Mesodermal cell (in vitro differentiated cells): ENCODE results near the gene SLC10A7.

Source experiments
- H3K27ac ChIP-seq: 2 replicates; pipeline ENCODE4 v1.7.0; 2013; ENCODE audit warnings: mild to moderate bottlenecking, low read depth, low read length, moderate library complexity; ENCODE audit not compliant: severe bottlenecking
- H3K36me3 ChIP-seq: 2 replicates; pipeline ENCODE4 v1.7.1; 2013; ENCODE audit warnings: mild to moderate bottlenecking, low read length, moderate library complexity; ENCODE audit not compliant: control insufficient read depth, insufficient read depth
- H3K4me1 ChIP-seq: one replicate; pipeline ENCODE4 v1.7.1; 2013; ENCODE audit warnings: mild to moderate bottlenecking, low read length; ENCODE audit not compliant: insufficient read depth, control insufficient read depth, poor library complexity, severe bottlenecking
- H3K4me3 ChIP-seq: 2 replicates; pipeline ENCODE4 v1.7.0; 2013; ENCODE audit warnings: low read length, control low read depth, mild to moderate bottlenecking; ENCODE audit not compliant: insufficient read depth, poor library complexity, severe bottlenecking; ENCODE audit errors: extremely low read depth
- H3K9me3 ChIP-seq: 2 replicates; pipeline ENCODE4 v1.7.1; 2013; ENCODE audit warnings: mild to moderate bottlenecking, low read length, moderate library complexity; ENCODE audit not compliant: control insufficient read depth
- WGBS, 2 experiments: methylation state at CpG; one replicate each; pipeline ENCODE4 v1.1.5; 2013; ENCODE audit warnings: missing lambda C conversion rate in 2 of 2; ENCODE audit not compliant: insufficient coverage in 2 of 2; 5-methylcytosine and 5-hydroxymethylcytosine counted together

Gene SLC10A7

GRCh38 chr4:146222313-146222712, 299.4 kb downstream of the SLC10A7 start:
- Histone ChIP-seq H3K9me3 (no peaks in the 10 kb centered on the region), H3K27ac (peak overlapping the region; percentile 11), H3K4me3 (no peak overlapping the region), H3K36me3 (no peaks in the 10 kb centered on the region), H3K4me1 (peaks cover 3% of the 10 kb centered on the region)
- WGBS, 2 experiments = 73 to 84% methylated on average over 4 to 8 of the region's 8 CpGs

GRCh38 chr4:146214238-146214637, 307.5 kb downstream of the SLC10A7 start, which contains the start of gene REELD1:
Gene REELD1, plus strand, starts transcription at chr4:146214538. Its CDS starts 2,415 bp downstream, at chr4:146216953.
- Histone ChIP-seq H3K9me3 (no peaks in the 10 kb centered on the region), H3K4me1 (no peaks in the 10 kb centered on the region), H3K36me3 (no peaks in the 10 kb centered on the region), H3K4me3 (no peak within 1 kb of the TSS), H3K27ac (no peak within 1 kb of the TSS)
- 78 to 98% methylated on average over 4 to 5 of the region's 5 CpGs for WGBS, 2 experiments

- Histone ChIP-seq H3K27ac (no peak overlapping the region), H3K36me3 (no peaks in the 10 kb centered on the region), H3K4me3 (no peak overlapping the region), H3K4me1 (no peaks in the 10 kb centered on the region), H3K9me3 (no peaks in the 10 kb centered on the region)
- WGBS, 2 experiments = 95% methylated on average over 4 of the region's 9 CpGs
Measured at GRCh38 chr4:146212781-146213180, 309.0 kb downstream of the SLC10A7 start.

- no peak overlapping the region for H3K27ac ChIP-seq
- WGBS, 2 experiments = 94 to 100% methylated on average over 2 of the region's 7 CpGs
- no peaks in the 10 kb centered on the region for H3K36me3 ChIP-seq
- H3K9me3 ChIP-seq = no peaks in the 10 kb centered on the region
- H3K4me1 ChIP-seq = no peaks in the 10 kb centered on the region
- no peak overlapping the region for H3K4me3 ChIP-seq
Measured at GRCh38 chr4:146211440-146211839, 310.3 kb downstream of the SLC10A7 start.

- H3K4me3 ChIP-seq = no peak overlapping the region
- no peak overlapping the region for H3K27ac ChIP-seq
- no peaks in the 10 kb centered on the region for H3K9me3 ChIP-seq
- WGBS, 2 experiments = no CpG with 5 or more reads among the region's 2 CpGs
- H3K36me3 ChIP-seq = no peaks in the 10 kb centered on the region
- H3K4me1 ChIP-seq = no peaks in the 10 kb centered on the region
Measured at GRCh38 chr4:146210890-146211289, 310.9 kb downstream of the SLC10A7 start.

- no peaks in the 10 kb centered on the region for H3K4me1 ChIP-seq
- 97% methylated on average over 3 to 5 of the region's 5 CpGs for WGBS, 2 experiments
- H3K9me3 ChIP-seq = no peaks in the 10 kb centered on the region
- H3K36me3 ChIP-seq = no peaks in the 10 kb centered on the region
- no peak overlapping the region for H3K27ac ChIP-seq
- no peak overlapping the region for H3K4me3 ChIP-seq
Measured at GRCh38 chr4:146207410-146207809, 314.3 kb downstream of the SLC10A7 start.
